Measurements from ENCODE around the gene IKZF1. TPM values are rescaled to one million over a fixed set of nuclear protein-coding genes. Genes with fewer than 3 reads are reported as not detected.
A peak's percentile ranks its signal among the peaks of the same experiment; 100 is the strongest.

Gene IKZF1
- total RNA-seq, 1 donor from 2014 or later = 360 TPM

DNA sequence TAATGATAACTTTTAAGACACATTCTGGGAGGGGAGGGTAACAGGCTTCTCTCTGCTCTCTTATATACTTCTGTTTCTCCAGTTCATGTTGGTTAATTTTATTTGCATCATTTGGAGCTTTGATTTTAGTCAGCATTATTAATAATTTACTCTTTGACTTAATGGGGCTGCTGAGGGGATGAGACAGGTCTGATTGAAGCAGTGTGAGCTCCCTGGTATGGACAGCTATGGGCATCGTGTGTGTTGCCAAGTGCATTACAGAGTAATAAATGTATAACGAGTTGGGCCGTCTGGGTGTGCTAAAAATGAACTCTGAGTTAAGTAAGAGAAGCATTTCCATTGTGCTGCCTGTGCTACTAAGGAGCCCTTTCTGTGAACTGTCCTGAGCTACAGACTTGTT is 31.7 kb upstream of the IKZF1 start:
- peaks cover 56% of the 10 kb centered on the region for H3K4me1 Mint-ChIP-seq (ENCODE audit: low read depth)
- H3K27ac Mint-ChIP-seq = no peak overlapping the region
- no peak overlapping the region for H3K4me3 Mint-ChIP-seq (ENCODE audit: low read depth)
- peaks cover 8% of the 10 kb centered on the region for H3K36me3 Mint-ChIP-seq (ENCODE audit: low read depth)
- intact Hi-C loops (cut with micrococcal nuclease) = no loop called here
- H3K27me3 Mint-ChIP-seq (ENCODE audit: low read depth) = no peaks in the 10 kb centered on the region
- no peak for DNase-seq (ENCODE audit: low spot score)
- peaks cover 4% of the 10 kb centered on the region for H3K9me3 Mint-ChIP-seq

DNA sequence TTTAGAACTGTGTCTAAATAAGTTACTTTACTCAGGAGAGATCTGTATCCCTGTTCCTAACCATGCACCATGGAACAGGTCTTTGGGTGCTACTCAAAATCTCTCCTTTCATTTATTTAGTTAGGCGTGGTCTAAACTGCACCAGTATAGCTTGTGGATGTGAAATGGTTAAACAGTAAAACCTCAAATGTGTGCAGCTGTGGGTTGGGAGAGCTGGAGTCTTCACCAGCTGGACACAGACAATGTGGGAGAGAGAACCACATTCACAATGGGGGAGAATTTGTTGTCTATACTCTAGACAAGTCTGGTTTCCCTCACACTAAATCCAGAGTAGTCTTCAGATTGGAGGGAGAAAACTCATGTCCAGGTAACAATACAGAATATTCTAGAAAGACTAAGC is 31.2 kb upstream of the IKZF1 start:
- no peak for DNase-seq (ENCODE audit: low spot score)
- Mint-ChIP-seq H3K9me3 (peaks cover 4% of the 10 kb centered on the region), H3K36me3 (ENCODE audit: low read depth) (peaks cover 7% of the 10 kb centered on the region), H3K27me3 (ENCODE audit: low read depth) (no peaks in the 10 kb centered on the region), H3K27ac (no peak overlapping the region), H3K4me3 (ENCODE audit: low read depth) (no peak overlapping the region), H3K4me1 (ENCODE audit: low read depth) (peaks cover 51% of the 10 kb centered on the region)
- intact Hi-C loops (cut with micrococcal nuclease) = no loop called here

DNA sequence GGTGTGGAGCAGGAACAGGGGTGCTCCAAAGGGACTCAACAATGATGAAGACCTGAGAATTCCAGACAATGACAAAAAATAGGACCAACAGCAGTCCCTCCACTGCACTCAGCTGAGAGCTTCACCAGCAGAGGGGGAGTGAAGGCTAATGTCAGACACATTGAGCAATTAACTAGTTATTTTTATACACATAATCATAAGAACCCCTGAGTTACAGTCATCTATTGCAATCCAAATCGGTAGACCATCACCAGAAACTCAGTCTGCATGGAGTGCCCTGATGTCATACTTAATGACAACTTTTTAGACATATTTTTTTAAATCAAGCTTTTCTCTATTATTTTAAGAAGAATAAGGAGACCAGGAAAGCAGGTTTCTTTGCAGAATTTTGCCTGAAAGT is 30.6 kb upstream of the IKZF1 start:
- no peak overlapping the region for H3K4me3 Mint-ChIP-seq (ENCODE audit: low read depth)
- H3K9me3 Mint-ChIP-seq = peaks cover 8% of the 10 kb centered on the region
- no peaks in the 10 kb centered on the region for H3K27me3 Mint-ChIP-seq (ENCODE audit: low read depth)
- peaks cover 5% of the 10 kb centered on the region for H3K36me3 Mint-ChIP-seq (ENCODE audit: low read depth)
- no peak for DNase-seq (ENCODE audit: low spot score)
- peaks cover 45% of the 10 kb centered on the region for H3K4me1 Mint-ChIP-seq (ENCODE audit: low read depth)
- intact Hi-C loops (cut with micrococcal nuclease) = no loop called here
- no peak overlapping the region for H3K27ac Mint-ChIP-seq

DNA sequence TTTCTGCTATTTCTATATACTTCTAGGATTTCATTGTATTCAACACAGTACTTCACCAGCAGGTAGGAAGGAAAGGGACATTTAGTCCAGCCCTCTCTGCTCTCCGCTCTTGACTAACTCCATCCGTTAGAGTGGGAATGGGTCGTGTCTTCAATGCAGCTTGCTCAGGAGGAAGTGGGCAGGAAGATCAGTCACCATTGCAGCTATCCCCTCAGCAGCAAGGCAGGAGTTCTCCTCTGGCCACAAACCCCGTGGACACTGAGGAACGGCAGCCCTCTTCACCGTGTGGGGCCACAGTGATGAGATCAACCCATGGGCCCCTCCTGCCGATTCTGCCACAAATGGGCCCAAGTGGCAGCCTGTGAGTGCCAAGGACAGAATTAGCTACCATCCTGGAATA is 30.2 kb upstream of the IKZF1 start:
- H3K27me3 Mint-ChIP-seq (ENCODE audit: low read depth) = no peaks in the 10 kb centered on the region
- intact Hi-C loops (cut with micrococcal nuclease) = no loop called here
- peaks cover 12% of the 10 kb centered on the region for H3K9me3 Mint-ChIP-seq
- DNase-seq (ENCODE audit: low spot score) = no peak
- H3K4me3 Mint-ChIP-seq (ENCODE audit: low read depth) = no peak overlapping the region
- no peak overlapping the region for H3K27ac Mint-ChIP-seq
- peaks cover 41% of the 10 kb centered on the region for H3K4me1 Mint-ChIP-seq (ENCODE audit: low read depth)
- peaks cover 5% of the 10 kb centered on the region for H3K36me3 Mint-ChIP-seq (ENCODE audit: low read depth)

DNA sequence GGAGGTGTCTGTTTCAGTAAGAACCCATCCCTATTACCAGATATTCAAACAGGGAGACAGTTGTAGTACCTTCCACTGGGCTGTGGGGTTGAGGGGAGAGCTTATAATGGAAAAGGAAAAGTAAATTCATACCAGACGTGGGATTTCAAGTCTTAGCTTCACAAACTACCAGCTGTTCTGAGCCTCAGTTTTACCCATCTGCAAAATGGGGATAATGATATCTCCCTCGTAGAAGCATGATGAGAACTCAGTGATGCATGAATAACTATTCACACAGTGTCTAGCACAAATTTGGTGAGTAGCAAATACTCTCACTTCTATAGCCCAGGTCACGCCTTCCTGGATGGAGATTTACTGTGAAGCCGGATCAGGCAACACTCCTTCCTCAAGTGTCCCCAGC is 29.1 kb upstream of the IKZF1 start:
- intact Hi-C loops (cut with micrococcal nuclease) = no loop called here
- H3K27me3 Mint-ChIP-seq (ENCODE audit: low read depth) = no peaks in the 10 kb centered on the region

DNA sequence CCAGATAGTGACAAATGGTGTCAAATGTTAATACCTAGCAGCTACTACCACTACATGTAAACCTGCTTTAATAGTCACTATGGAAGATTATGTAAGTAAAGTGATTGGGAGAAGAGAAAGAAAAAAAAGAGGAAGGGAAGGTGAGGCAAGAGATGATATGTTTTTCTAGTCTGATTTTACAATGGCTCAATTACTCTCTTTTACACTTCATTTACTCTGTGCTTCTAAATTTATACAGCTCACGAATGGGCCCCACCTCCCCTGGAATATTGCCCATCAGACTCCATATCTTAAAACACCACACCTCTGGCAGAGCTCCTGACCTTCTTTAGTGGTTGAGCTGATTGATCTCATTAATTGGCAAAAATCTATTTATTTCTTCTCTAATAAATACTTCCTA is 28.0 kb upstream of the IKZF1 start:
- no peak overlapping the region for H3K27ac Mint-ChIP-seq
- H3K4me3 Mint-ChIP-seq (ENCODE audit: low read depth) = no peak overlapping the region
- intact Hi-C loops (cut with micrococcal nuclease) = no loop called here
- H3K4me1 Mint-ChIP-seq (ENCODE audit: low read depth) = peaks cover 38% of the 10 kb centered on the region
- DNase-seq (ENCODE audit: low spot score) = no peak
- peaks cover 9% of the 10 kb centered on the region for H3K36me3 Mint-ChIP-seq (ENCODE audit: low read depth)
- H3K27me3 Mint-ChIP-seq (ENCODE audit: low read depth) = no peaks in the 10 kb centered on the region
- peaks cover 15% of the 10 kb centered on the region for H3K9me3 Mint-ChIP-seq

More for the DNA sequence above, 29.1 kb upstream of the IKZF1 start:
- Mint-ChIP-seq H3K36me3 (ENCODE audit: low read depth) (peaks cover 4% of the 10 kb centered on the region), H3K4me3 (ENCODE audit: low read depth) (no peak overlapping the region), H3K4me1 (ENCODE audit: low read depth) (peaks cover 33% of the 10 kb centered on the region), H3K9me3 (peaks cover 12% of the 10 kb centered on the region), H3K27ac (no peak overlapping the region)
- DNase-seq (ENCODE audit: low spot score) = no peak

DNA sequence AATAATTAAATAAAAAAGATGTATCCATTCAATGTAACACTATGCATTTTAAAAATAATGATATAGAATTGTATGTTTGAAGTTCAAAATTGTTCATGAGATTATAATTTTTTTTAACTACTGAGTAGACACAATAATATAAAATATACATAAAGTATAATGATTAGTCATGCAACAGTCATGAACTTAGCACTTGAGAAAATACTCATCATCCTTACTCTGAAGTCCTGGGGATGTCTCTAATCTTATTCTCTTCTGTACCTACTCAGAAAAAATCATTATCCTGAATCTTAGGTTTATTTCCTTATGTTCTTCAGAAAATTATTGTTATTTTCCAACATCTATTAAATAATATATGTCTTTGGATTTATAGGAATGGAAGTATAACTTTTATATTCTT is 26.4 kb upstream of the IKZF1 start:
- no peak overlapping the region for H3K4me3 Mint-ChIP-seq (ENCODE audit: low read depth)
- no peaks in the 10 kb centered on the region for H3K27me3 Mint-ChIP-seq (ENCODE audit: low read depth)
- intact Hi-C loops (cut with micrococcal nuclease) = loop anchor here (2.0 kb wide), 1 partner anchor 15 kb away; no protein-coding TSS in a partner anchor
- no peak for DNase-seq (ENCODE audit: low spot score)
- no peak overlapping the region for H3K27ac Mint-ChIP-seq
- peaks cover 42% of the 10 kb centered on the region for H3K4me1 Mint-ChIP-seq (ENCODE audit: low read depth)
- H3K36me3 Mint-ChIP-seq (ENCODE audit: low read depth) = peaks cover 9% of the 10 kb centered on the region
- peaks cover 15% of the 10 kb centered on the region for H3K9me3 Mint-ChIP-seq

DNA sequence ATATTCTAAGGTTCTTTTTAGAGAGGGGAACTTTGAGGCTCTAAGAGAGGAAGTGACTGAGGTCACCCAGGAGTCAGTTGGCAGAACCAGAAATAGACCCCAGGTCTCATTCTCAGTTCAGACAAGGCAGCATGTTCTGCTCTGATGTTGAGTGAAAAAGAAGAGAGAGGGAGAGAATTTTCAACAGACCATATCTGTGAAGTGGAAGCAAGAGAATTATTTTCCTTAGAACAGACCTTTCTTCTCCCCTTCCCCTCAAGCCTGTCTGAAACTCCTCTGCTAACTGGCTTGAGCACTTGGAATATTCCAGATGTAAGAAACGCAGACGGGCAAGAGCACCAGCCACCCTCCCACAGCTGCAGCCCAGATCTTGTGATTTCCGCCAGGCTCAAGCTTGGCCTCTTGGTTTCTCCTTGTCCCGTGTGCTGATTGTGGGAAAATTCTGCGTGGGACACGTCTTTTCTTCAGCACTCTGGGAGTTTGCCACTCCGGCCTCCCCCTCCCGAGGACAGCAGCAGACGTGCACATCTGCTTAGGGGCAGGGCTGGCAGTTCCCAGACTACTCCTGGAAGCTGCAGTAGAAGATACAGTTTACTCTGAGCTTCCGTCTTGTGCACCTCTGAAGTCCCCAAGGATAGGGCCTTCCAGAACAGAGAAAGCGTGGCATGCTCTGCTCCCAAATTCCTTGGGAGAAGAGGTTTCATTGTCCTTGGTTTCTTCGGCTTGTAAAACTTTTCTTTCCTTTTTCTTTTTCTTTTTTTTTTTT is 22.7 kb upstream of the IKZF1 start:
- Mint-ChIP-seq H3K27ac (peak overlapping the region; percentile 53), H3K36me3 (ENCODE audit: low read depth) (peaks cover 9% of the 10 kb centered on the region), H3K4me3 (ENCODE audit: low read depth) (peak overlapping the region; percentile 28), H3K27me3 (ENCODE audit: low read depth) (no peaks in the 10 kb centered on the region), H3K4me1 (ENCODE audit: low read depth) (peaks cover 44% of the 10 kb centered on the region), H3K9me3 (peaks cover 15% of the 10 kb centered on the region)
- intact Hi-C loops (cut with micrococcal nuclease) = loop anchor here (2.0 kb wide), 1 partner anchor 15 kb away; no protein-coding TSS in a partner anchor
- DNase-seq (ENCODE audit: low spot score) = no peak

DNA sequence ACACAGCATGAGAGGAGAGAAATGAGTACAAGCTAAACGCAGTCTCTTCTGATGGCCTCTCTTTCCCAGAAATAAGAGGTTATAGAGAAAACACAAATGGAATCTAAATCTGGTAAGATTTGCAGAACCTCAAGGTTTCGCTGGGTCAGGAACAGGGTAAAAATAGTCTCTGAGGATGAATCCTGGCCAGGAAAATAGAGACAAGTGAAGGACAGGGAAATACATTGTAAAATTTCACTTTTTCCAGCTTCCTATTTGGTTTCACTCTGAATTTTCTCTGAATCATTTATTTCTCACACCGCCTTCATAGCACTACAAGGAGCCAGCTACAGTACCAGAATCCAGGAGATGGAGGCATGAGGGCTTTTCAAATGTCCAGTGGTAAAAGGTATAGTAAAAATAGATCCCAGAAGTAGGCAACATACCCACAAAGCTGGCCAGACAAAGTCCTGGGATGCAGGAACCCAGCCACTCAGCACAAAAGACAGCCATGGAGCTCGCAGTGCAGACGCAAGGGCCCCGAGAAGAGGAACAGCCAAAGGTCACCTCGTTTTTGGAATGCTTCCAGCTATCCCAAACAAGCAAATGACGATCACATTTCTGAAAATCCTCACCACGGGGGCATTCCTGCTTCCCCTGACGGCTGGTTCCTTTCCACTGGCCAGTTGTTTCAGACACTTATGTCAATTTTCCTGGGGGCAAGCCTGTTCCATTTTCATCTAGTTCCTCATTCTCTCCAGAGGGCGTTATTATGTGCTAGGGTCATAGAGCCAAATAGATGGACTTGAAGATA is 21.5 kb upstream of the IKZF1 start:
- Mint-ChIP-seq H3K4me3 (ENCODE audit: low read depth) (no peak overlapping the region), H3K4me1 (ENCODE audit: low read depth) (peaks cover 52% of the 10 kb centered on the region), H3K27ac (peak overlapping the region; percentile 42)

DNA sequence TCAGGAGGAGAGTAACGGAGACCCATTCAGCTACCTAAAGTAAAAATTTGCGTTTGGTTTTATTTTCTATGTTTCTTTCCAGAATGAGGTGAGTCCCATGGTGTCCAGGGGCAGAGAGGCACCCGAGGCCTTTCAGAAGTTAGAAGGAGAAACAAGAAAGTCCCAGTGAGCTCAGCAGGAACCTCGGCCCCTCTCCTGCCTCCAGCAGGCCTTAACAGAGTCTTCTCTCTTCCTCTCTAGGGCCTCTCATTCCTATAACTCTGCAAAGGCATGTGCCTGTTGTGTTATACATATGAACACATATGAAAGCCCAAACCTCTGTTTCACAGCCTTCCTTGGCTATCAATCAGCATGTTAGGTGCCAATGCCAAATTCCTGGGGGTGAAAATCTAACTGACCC is 20.8 kb upstream of the IKZF1 start:
- Mint-ChIP-seq H3K4me1 (ENCODE audit: low read depth) (peaks cover 54% of the 10 kb centered on the region), H3K27me3 (ENCODE audit: low read depth) (no peaks in the 10 kb centered on the region), H3K9me3 (peaks cover 13% of the 10 kb centered on the region), H3K27ac (no peak overlapping the region), H3K36me3 (ENCODE audit: low read depth) (peaks cover 9% of the 10 kb centered on the region), H3K4me3 (ENCODE audit: low read depth) (no peak overlapping the region)
- intact Hi-C loops (cut with micrococcal nuclease) = no loop called here
- DNase-seq (ENCODE audit: low spot score) = no peak

More for the DNA sequence above, 21.5 kb upstream of the IKZF1 start:
- Mint-ChIP-seq H3K27me3 (ENCODE audit: low read depth) (no peaks in the 10 kb centered on the region), H3K9me3 (peaks cover 15% of the 10 kb centered on the region), H3K36me3 (ENCODE audit: low read depth) (peaks cover 9% of the 10 kb centered on the region)
- no peak for DNase-seq (ENCODE audit: low spot score)
- intact Hi-C loops (cut with micrococcal nuclease) = no loop called here

DNA sequence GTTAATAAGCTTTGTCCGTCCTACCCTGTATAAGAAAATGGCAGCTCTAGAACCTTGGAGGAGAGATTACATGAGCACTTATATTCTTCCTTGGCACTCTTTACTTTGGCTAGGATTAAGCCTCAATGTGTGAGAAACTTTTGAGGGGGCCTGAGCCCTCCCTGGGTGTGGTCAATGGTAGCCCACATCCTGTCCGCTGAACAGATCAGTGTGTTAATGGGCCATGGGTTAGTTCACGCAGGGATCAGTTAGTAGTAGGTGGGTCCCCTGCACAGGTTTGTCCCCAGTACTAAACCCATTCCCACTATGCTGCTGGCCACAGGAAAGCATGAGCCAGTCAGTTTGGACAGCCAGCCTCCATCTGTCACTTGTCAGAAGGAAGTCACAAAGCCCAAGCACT is 20.2 kb upstream of the IKZF1 start:
- no peak overlapping the region for H3K27ac Mint-ChIP-seq
- no peak overlapping the region for H3K4me3 Mint-ChIP-seq (ENCODE audit: low read depth)
- H3K36me3 Mint-ChIP-seq (ENCODE audit: low read depth) = peaks cover 9% of the 10 kb centered on the region
- no peak for DNase-seq (ENCODE audit: low spot score)
- peaks cover 8% of the 10 kb centered on the region for H3K9me3 Mint-ChIP-seq
- intact Hi-C loops (cut with micrococcal nuclease) = no loop called here
- peaks cover 54% of the 10 kb centered on the region for H3K4me1 Mint-ChIP-seq (ENCODE audit: low read depth)
- no peaks in the 10 kb centered on the region for H3K27me3 Mint-ChIP-seq (ENCODE audit: low read depth)

DNA sequence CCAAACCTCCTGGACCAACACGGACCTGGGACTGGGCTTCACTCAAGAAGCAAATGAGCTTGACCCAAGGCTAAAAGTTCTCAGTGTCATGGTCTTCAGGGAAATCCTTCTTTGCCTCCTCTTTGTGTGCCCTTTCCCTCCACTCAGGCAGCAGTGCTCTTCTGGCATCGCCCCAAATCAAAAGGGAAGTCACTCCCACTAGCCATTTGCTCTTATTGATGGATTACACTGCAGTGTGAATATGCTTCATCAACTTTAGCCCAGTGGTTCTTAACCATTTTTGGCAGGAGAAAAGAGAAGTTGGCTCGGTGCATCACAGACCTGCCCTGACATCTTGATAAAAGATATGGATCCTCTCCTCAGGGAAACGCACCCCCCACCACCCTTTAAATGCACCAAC is 19.2 kb upstream of the IKZF1 start:
- intact Hi-C loops (cut with micrococcal nuclease) = no loop called here
- Mint-ChIP-seq H3K4me1 (ENCODE audit: low read depth) (peaks cover 56% of the 10 kb centered on the region), H3K9me3 (peaks cover 5% of the 10 kb centered on the region), H3K4me3 (ENCODE audit: low read depth) (no peak overlapping the region), H3K36me3 (ENCODE audit: low read depth) (peaks cover 6% of the 10 kb centered on the region), H3K27me3 (ENCODE audit: low read depth) (peaks cover 2% of the 10 kb centered on the region), H3K27ac (no peak overlapping the region)
- no peak for DNase-seq (ENCODE audit: low spot score)

DNA sequence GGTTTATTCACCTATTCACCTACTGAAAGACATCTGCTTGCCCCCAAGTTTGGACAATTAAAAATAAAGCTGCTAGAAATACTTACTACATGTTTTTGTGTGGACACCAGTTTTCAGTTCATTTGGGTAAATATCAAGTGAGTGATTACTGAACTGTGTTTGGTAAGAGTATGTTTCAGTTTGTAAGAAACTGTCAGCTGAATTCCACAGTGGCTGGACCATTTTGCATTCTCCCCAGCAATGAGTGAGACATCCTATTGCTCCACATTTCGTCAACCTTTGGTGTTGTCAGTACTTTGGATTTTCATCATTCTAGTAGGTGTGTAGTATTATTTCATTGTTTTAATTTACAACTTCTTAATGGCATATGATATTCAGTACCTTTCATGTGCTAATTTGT is 17.4 kb upstream of the IKZF1 start:
- DNase-seq (ENCODE audit: low spot score) = no peak
- peaks cover 48% of the 10 kb centered on the region for H3K4me1 Mint-ChIP-seq (ENCODE audit: low read depth)
- no peak overlapping the region for H3K27ac Mint-ChIP-seq
- no peak overlapping the region for H3K4me3 Mint-ChIP-seq (ENCODE audit: low read depth)
- no peaks in the 10 kb centered on the region for H3K36me3 Mint-ChIP-seq (ENCODE audit: low read depth)
- intact Hi-C loops (cut with micrococcal nuclease) = no loop called here
- H3K9me3 Mint-ChIP-seq = no peaks in the 10 kb centered on the region
- peaks cover 2% of the 10 kb centered on the region for H3K27me3 Mint-ChIP-seq (ENCODE audit: low read depth)
